Measurements from ENCODE around the gene GSTP1. TPM values are rescaled to one million over a fixed set of nuclear protein-coding genes. Genes with fewer than 3 reads are reported as not detected.
"Not testable (repeated sequence)": the region's sequence is repeated elsewhere in the genome, so short reads cannot be mapped to it uniquely, and the experiment has no call there.

The GSTP1 gene
- total RNA-seq, 1 donor from 2014 or later, result 978 TPM

DNA sequence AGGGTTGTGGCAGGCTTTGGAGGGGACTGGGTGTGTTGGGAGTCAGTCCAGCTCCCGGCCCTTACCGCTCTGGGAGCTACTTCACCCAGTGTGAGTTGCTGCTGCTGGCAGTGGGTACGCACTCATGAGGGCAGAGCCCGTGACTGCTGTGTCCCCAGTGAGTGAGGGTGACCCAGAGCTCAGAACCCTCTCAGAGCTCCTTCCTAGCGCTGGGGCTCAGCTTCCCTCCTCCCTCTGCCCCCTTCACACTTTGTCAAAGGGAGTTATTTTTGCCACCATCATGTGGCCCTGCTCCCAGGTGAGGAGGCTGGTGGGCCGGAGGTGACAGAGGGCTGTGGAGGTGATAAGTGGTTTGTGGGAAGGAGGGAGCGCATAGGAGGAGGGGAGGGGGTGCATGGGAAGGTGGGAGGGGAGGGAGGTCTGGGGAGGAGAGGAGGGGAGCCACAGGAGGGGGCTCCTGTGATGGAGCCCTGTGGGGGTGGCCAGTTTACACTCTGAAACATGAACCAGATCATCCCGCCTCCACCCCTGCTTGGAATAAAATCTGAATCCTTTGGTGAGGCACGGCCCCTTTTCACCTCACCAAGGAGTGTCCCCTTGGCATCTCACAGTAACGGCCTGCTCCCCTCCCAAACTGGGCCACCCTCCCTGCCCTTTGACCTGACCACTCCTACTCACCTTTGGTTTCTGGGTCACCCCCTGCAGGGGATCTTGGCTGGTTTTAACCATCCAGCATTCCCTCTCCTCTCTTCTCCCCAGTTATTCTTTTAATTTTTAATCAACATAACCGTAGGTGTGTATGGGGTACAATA is 33.0 kb downstream of the GSTP1 start:
- H3K4me1 Mint-ChIP-seq (ENCODE audit: low read depth), result peaks cover 23% of the 10 kb centered on the region
- H3K27me3 Mint-ChIP-seq, result peaks cover 31% of the 10 kb centered on the region
- DNase-seq (ENCODE audit: low spot score, unreplicated experiment), result no peak
- no peaks in the 10 kb centered on the region for H3K36me3 Mint-ChIP-seq (ENCODE audit: insufficient read depth)
- TF ChIP-seq, protein P1, sequence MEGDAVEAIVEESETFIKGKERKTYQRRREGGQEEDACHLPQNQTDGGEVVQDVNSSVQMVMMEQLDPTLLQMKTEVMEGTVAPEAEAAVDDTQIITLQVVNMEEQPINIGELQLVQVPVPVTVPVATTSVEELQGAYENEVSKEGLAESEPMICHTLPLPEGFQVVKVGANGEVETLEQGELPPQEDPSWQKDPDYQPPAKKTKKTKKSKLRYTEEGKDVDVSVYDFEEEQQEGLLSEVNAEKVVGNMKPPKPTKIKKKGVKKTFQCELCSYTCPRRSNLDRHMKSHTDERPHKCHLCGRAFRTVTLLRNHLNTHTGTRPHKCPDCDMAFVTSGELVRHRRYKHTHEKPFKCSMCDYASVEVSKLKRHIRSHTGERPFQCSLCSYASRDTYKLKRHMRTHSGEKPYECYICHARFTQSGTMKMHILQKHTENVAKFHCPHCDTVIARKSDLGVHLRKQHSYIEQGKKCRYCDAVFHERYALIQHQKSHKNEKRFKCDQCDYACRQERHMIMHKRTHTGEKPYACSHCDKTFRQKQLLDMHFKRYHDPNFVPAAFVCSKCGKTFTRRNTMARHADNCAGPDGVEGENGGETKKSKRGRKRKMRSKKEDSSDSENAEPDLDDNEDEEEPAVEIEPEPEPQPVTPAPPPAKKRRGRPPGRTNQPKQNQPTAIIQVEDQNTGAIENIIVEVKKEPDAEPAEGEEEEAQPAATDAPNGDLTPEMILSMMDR (IDR thresholded peaks at IDR 0.05; ENCODE audit: unreplicated experiment), result no peak
- peaks cover 3% of the 10 kb centered on the region for H3K9me3 Mint-ChIP-seq (ENCODE audit: low read depth)
- peak overlapping the region; percentile 33 for H3K27ac Mint-ChIP-seq
- no peak overlapping the region for H3K4me3 Mint-ChIP-seq (ENCODE audit: low read depth)

DNA sequence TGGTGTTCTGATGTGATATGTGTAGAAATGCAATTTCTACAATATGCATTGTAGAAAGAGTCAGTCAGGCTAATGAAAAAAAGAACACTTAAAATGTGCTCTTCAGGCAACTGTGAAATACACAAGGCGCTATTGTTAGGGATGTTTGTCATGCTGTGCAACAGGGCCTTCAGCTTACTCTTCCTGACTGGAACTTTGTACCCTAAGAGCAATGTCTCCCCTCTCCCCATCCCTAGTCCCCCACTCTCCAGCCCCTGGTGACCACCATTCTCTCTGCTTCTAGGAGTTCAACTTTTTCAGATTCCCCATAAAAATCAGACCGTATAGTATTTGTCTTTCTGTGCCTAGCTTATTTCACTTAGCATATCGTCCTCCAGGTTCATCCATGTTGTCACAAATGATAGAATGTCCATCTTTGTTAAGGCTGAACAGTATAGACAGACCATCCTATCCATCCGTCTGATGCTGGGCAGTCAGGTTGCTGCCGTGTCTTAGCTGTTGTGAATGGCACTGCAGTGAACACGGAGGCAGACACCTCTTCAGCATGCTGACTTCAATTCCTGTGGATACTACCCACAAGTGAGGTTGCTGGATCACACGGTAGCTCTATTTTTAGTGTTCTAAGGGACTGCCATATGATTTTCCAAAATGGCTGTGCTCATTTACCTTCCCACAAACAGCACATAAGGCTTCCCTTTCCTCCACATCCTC is 33.8 kb downstream of the GSTP1 start:
- Mint-ChIP-seq H3K27me3 (peaks cover 37% of the 10 kb centered on the region), H3K4me1 (ENCODE audit: low read depth) (peaks cover 23% of the 10 kb centered on the region), H3K9me3 (ENCODE audit: low read depth) (peaks cover 3% of the 10 kb centered on the region), H3K4me3 (ENCODE audit: low read depth) (no peak overlapping the region), H3K36me3 (ENCODE audit: insufficient read depth) (no peaks in the 10 kb centered on the region), H3K27ac (peak overlapping the region; percentile 33)
- TF ChIP-seq, protein P1 (IDR thresholded peaks at IDR 0.05; ENCODE audit: unreplicated experiment), result no peak
- no peak for DNase-seq (ENCODE audit: low spot score, unreplicated experiment)

DNA sequence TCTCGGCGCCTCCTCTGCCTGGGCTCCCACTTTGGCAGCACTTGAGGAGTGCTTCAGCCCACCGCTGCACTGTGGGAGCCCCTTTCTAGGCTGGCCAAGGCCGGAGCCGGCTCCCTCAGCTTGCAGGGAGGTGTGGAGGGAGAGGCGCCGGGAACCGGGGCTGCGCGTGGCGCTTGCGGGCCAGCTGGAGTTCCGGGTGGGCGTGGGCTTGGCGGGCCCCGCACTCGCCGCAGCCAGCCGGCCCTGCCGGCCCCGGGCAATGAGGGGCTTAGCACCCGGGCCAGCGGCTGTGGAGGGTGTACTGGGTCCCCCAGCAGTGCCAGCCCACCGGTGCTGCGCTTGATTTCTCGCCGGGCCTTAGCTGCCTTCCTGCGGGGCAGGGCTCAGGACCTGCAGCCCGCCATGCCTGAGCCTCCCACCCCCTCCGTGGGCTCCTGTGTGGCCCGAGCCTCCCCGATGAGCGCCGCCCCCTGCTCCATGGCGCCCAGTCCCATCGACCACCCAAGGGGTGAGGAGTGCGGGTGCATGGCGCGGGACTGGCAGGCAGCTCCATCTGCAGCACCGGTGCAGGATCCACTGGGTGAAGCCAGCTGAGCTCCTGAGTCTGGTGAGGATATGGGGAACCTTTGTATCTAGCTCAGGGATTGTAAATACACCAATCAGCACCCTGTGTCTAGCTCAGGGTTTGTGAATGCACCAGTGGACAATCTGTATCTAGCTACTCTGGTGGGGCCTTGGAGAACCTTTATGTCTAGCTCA is 35.5 kb downstream of the GSTP1 start:
- peaks cover 23% of the 10 kb centered on the region for H3K4me1 Mint-ChIP-seq (ENCODE audit: low read depth)
- not testable (repeated sequence) for H3K4me3 Mint-ChIP-seq (ENCODE audit: low read depth); H3K36me3 Mint-ChIP-seq (ENCODE audit: insufficient read depth); H3K27ac Mint-ChIP-seq; H3K9me3 Mint-ChIP-seq (ENCODE audit: low read depth); DNase-seq (ENCODE audit: low spot score, unreplicated experiment)
- H3K27me3 Mint-ChIP-seq, result peaks cover 40% of the 10 kb centered on the region

DNA sequence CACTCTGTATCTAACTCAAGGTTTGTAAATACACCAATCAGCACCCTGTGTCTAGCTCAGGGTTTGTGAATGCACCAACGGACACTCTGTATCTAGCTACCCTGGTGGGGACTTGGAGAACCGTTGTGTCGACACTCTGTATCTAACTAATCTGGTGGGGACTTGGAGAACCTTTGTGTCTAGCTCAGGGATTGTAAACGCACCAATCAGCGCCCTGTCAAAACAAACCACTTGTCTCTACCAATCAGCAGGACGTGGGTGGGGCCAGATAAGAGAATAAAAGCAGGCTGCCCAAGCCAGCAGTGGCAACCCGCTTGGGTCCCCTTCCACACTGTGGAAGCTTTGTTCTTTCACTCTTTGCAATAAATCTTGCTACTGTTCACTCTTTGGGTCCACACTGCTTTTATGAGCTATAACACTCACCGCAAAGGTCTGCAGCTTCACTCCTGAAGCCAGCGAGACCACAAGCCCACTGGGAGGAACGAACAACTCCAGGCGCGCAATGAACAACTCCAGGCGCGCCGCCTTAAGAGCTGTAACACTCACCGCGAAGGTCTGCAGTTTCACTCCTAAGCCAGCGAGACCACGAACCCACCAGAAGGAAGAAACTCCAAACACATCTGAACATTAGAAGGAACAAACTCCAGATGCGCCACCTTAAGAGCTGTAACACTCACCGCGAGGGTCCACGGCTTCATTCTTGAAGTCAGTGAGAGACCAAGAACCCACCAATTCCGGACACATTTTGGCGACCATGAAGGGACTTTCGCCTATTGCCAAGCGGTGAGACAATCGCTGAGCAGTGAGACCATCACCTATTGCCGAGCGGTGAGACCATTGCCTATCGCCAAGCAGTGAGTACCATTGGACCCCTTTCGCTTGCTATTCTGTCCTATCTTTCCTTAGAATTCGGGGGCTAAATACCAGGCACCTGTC is 36.3 kb downstream of the GSTP1 start:
- not testable (repeated sequence) for H3K9me3 Mint-ChIP-seq (ENCODE audit: low read depth); DNase-seq (ENCODE audit: low spot score, unreplicated experiment); H3K36me3 Mint-ChIP-seq (ENCODE audit: insufficient read depth)
- H3K27ac Mint-ChIP-seq, result peak overlapping the region; percentile 50
- peaks cover 40% of the 10 kb centered on the region for H3K27me3 Mint-ChIP-seq
- peak overlapping the region; percentile 89 for H3K4me3 Mint-ChIP-seq (ENCODE audit: low read depth)
- peaks cover 23% of the 10 kb centered on the region for H3K4me1 Mint-ChIP-seq (ENCODE audit: low read depth)

DNA sequence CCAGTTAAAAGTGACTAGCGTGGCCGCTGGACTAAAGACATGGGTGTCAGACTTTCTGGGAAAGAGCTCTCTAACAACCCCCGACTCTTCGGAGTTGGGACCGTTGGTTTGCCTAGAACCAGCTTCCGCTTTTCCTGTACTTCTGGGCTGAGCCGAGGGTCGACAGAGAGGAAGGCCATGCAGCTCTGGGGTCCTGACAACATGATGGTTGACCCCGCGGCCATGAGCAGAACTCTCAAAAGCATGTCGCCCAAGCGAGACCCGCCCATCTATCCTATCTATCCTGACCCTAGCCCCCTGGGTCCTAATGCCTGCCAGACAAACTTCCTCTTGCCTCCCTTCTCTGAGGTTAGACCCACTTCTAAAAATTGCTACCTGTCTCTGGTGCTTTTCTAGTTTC is 37.0 kb downstream of the GSTP1 start:
- Mint-ChIP-seq H3K27me3 (peaks cover 40% of the 10 kb centered on the region), H3K27ac (peak overlapping the region; percentile 50), H3K4me1 (ENCODE audit: low read depth) (peaks cover 23% of the 10 kb centered on the region), H3K4me3 (ENCODE audit: low read depth) (peak overlapping the region; percentile 89)
- not testable (repeated sequence) for H3K9me3 Mint-ChIP-seq (ENCODE audit: low read depth); DNase-seq (ENCODE audit: low spot score, unreplicated experiment); H3K36me3 Mint-ChIP-seq (ENCODE audit: insufficient read depth)

DNA sequence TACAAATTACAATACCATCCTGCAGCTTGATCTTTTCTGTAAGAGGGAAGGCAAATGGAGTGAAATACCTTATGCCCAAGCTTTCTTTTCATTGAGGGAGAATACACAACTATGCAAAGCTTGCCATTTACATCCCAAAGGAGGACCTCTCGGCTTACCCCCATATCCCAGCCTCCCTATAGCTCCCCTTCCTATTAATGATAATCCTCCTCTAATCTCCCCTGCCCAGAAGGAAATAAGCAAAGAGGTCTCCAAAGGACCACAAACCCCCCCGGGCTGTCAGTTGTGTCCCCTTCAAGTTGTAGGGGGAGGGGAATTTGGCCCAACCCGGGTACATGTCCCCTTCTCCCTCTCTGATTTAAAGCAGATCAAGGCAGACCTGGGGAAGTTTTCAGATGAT is 38.3 kb downstream of the GSTP1 start:
- H3K27me3 Mint-ChIP-seq, result peaks cover 39% of the 10 kb centered on the region
- H3K4me3 Mint-ChIP-seq (ENCODE audit: low read depth), result peak overlapping the region; percentile 89
- peaks cover 23% of the 10 kb centered on the region for H3K4me1 Mint-ChIP-seq (ENCODE audit: low read depth)
- not testable (repeated sequence) for DNase-seq (ENCODE audit: low spot score, unreplicated experiment); H3K36me3 Mint-ChIP-seq (ENCODE audit: insufficient read depth); H3K9me3 Mint-ChIP-seq (ENCODE audit: low read depth); H3K27ac Mint-ChIP-seq

DNA sequence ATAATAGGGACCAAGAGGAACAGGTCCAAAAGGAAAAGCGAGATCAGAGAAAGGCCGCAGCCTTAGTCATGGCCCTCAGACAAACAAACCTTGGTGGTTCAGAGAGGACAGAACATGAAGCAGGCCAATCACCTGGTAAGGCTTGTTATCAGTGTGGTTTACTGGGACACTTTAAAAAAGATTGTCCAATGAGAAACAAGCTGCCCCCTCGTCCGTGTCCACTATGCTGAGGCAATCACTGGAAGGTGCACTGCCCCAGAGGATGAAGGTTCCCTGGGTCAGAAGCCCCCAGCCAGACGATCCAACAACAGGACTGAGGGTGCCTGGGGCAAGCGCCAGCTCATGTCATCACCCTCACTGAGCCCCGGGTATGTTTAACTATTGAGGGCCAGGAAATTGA is 39.3 kb downstream of the GSTP1 start:
- DNase-seq (ENCODE audit: low spot score, unreplicated experiment), result not testable (repeated sequence)

DNA sequence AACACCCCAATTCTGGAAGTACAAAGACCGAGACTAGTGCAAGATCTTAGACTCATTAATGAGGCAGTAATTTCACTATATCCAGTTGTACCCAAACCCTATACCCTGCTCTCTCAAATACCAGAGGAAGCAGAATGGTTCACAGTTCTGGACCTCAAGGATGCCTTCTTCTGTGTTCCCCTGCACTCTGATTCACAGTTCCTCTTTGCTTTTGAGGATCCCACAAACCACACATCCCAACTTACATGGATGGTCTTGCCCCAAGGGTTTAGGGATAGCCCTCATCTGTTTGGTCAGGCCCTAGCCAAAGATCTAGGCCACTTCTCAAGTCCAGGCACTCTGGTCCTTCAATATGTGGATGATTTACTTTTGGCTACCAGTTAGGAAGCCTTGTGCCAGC is 40.2 kb downstream of the GSTP1 start:
- H3K36me3 Mint-ChIP-seq (ENCODE audit: insufficient read depth); H3K9me3 Mint-ChIP-seq (ENCODE audit: low read depth); H3K27ac Mint-ChIP-seq; DNase-seq (ENCODE audit: low spot score, unreplicated experiment); H3K4me3 Mint-ChIP-seq (ENCODE audit: low read depth): not testable (repeated sequence)
- peaks cover 17% of the 10 kb centered on the region for H3K4me1 Mint-ChIP-seq (ENCODE audit: low read depth)
- peaks cover 27% of the 10 kb centered on the region for H3K27me3 Mint-ChIP-seq

More for the DNA sequence above, 39.3 kb downstream of the GSTP1 start:
- H3K36me3 Mint-ChIP-seq (ENCODE audit: insufficient read depth); H3K27ac Mint-ChIP-seq; H3K4me3 Mint-ChIP-seq (ENCODE audit: low read depth); H3K9me3 Mint-ChIP-seq (ENCODE audit: low read depth): not testable (repeated sequence)
- Mint-ChIP-seq H3K27me3 (peaks cover 30% of the 10 kb centered on the region), H3K4me1 (ENCODE audit: low read depth) (peaks cover 17% of the 10 kb centered on the region)

DNA sequence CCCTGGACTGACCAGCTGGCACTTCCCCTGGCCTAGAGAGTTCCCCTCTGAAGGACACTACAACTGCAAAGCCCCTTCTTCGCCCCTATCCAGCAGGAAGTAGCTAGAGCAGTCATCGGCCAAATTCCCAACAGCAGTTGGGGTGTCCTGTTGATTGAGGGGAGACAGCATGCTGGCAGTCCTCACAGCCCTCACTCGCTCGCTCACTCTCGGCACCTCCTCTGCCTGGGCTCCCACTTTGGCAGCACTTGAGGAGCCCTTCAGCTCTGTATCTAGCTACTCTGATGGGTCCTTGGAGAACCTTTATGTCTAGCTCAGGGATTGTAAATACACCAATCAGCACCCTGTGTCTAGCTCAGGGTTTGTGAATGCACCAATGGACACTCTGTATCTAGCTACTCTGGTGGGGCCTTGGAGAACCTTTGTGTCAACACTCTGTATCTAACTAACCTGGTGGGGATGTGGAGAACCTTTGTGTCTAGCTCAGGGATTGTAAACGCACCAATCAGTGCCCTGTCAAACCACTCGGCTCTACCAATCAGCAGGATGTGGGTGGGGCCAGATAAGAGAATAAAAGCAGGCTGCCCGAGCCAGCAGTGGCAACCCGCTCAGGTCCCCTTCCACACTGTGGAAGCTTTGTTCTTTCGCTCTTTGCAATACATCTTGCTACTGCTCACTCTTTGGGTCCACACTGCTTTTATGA is 42.7 kb downstream of the GSTP1 start:
- H3K27ac Mint-ChIP-seq, result not testable (repeated sequence)

More for the DNA sequence above, 42.7 kb downstream of the GSTP1 start:
- peaks cover 12% of the 10 kb centered on the region for H3K27me3 Mint-ChIP-seq
- H3K36me3 Mint-ChIP-seq (ENCODE audit: insufficient read depth); H3K4me3 Mint-ChIP-seq (ENCODE audit: low read depth); DNase-seq (ENCODE audit: low spot score, unreplicated experiment); H3K9me3 Mint-ChIP-seq (ENCODE audit: low read depth); H3K4me1 Mint-ChIP-seq (ENCODE audit: low read depth): not testable (repeated sequence)

All from progenitor cell of endocrine pancreas (in vitro differentiated cells).